ENCODE measurements around the gene TCERG1. TPM values are rescaled to one million over a fixed set of nuclear protein-coding genes. Genes with fewer than 3 reads are reported as not detected.

TCERG1 gene
- polyA plus RNA-seq, 1 of the 3 experiments (the other 2 are of a cell fraction), result 38.5 TPM

DNA sequence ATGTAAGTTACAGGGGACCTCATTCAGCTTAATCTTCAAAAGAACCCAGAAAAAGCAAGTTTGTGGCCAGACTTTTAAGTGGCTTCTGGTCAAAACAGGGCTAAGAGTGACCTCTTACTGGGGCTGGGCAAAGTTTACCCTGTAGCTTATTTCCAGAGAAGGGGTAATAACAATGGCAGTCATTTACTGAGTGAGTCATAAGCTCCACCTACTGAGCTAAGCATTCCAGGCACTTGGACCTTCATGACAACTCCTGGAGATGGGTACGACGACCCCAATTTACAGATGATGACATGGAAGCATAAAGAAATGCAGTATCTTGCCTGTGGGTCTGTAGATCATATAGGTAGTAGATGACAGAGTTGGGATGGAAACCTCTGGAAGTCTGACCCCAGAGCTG, 73.6 kb downstream of the TCERG1 start:
- H3K4me2 ChIP-seq, result no peak overlapping the region
- no peak overlapping the region for H3K9ac ChIP-seq
- H3K79me2 ChIP-seq (ENCODE audit: insufficient read depth), result no peaks in the 10 kb centered on the region
- POLR2A ChIA-PET, result no interaction called here
- H3K9me3 ChIP-seq, result no peaks in the 10 kb centered on the region
- DNase-seq, result no peak
- no peak overlapping the region for H2AFZ ChIP-seq (ENCODE audit: low read depth)
- TF ChIP-seq TEAD4 (IDR thresholded peaks at IDR 0.05; ENCODE audit: borderline replicate concordance, insufficient read depth) (no peak), GABPA (IDR thresholded peaks at IDR 0.05; ENCODE audit: low read depth) (no peak), MEF2A (IDR thresholded peaks at IDR 0.05; ENCODE audit: borderline replicate concordance, low read depth) (no peak), POLR2AphosphoS5 (IDR thresholded peaks at IDR 0.05; ENCODE audit: low read depth, low read length) (no peak), RXRA (IDR thresholded peaks at IDR 0.05; ENCODE audit: borderline replicate concordance, low read depth) (no peak), ELF1 (IDR thresholded peaks at IDR 0.05) (no peak), SMC3 (IDR thresholded peaks at IDR 0.05; ENCODE audit: low read depth, low read length) (no peak), GATA2 (CRISPR knock-in tag; IDR thresholded peaks at IDR 0.05) (no peak), TAF1 (IDR thresholded peaks at IDR 0.05; ENCODE audit: borderline replicate concordance, low read depth, low read length) (no peak), FOXM1 (IDR thresholded peaks at IDR 0.05; ENCODE audit: low read depth) (no peak), EP300 (IDR thresholded peaks at IDR 0.05; ENCODE audit: borderline replicate concordance in 1 of 2, low read depth in 1 of 2, low read length in 1 of 2) (no peak), SIN3A (IDR thresholded peaks at IDR 0.05; ENCODE audit: borderline replicate concordance, low read depth, low read length) (no peak), NFIC (IDR thresholded peaks at IDR 0.05; ENCODE audit: borderline replicate concordance) (no peak)
- TF ChIP-seq, protein P1, sequence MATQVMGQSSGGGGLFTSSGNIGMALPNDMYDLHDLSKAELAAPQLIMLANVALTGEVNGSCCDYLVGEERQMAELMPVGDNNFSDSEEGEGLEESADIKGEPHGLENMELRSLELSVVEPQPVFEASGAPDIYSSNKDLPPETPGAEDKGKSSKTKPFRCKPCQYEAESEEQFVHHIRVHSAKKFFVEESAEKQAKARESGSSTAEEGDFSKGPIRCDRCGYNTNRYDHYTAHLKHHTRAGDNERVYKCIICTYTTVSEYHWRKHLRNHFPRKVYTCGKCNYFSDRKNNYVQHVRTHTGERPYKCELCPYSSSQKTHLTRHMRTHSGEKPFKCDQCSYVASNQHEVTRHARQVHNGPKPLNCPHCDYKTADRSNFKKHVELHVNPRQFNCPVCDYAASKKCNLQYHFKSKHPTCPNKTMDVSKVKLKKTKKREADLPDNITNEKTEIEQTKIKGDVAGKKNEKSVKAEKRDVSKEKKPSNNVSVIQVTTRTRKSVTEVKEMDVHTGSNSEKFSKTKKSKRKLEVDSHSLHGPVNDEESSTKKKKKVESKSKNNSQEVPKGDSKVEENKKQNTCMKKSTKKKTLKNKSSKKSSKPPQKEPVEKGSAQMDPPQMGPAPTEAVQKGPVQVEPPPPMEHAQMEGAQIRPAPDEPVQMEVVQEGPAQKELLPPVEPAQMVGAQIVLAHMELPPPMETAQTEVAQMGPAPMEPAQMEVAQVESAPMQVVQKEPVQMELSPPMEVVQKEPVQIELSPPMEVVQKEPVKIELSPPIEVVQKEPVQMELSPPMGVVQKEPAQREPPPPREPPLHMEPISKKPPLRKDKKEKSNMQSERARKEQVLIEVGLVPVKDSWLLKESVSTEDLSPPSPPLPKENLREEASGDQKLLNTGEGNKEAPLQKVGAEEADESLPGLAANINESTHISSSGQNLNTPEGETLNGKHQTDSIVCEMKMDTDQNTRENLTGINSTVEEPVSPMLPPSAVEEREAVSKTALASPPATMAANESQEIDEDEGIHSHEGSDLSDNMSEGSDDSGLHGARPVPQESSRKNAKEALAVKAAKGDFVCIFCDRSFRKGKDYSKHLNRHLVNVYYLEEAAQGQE (IDR thresholded peaks at IDR 0.05; ENCODE audit: low read depth, low read length), result no peak
- TF ChIP-seq, protein P2, sequence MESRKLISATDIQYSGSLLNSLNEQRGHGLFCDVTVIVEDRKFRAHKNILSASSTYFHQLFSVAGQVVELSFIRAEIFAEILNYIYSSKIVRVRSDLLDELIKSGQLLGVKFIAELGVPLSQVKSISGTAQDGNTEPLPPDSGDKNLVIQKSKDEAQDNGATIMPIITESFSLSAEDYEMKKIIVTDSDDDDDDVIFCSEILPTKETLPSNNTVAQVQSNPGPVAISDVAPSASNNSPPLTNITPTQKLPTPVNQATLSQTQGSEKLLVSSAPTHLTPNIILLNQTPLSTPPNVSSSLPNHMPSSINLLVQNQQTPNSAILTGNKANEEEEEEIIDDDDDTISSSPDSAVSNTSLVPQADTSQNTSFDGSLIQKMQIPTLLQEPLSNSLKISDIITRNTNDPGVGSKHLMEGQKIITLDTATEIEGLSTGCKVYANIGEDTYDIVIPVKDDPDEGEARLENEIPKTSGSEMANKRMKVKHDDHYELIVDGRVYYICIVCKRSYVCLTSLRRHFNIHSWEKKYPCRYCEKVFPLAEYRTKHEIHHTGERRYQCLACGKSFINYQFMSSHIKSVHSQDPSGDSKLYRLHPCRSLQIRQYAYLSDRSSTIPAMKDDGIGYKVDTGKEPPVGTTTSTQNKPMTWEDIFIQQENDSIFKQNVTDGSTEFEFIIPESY (IDR thresholded peaks at IDR 0.05; ENCODE audit: borderline replicate concordance, low read depth), result no peak
- TF ChIP-seq, protein P3, sequence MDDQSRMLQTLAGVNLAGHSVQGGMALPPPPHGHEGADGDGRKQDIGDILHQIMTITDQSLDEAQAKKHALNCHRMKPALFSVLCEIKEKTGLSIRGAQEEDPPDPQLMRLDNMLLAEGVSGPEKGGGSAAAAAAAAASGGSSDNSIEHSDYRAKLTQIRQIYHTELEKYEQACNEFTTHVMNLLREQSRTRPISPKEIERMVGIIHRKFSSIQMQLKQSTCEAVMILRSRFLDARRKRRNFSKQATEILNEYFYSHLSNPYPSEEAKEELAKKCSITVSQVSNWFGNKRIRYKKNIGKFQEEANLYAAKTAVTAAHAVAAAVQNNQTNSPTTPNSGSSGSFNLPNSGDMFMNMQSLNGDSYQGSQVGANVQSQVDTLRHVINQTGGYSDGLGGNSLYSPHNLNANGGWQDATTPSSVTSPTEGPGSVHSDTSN (IDR thresholded peaks at IDR 0.05), result no peak
- no peaks in the 10 kb centered on the region for H3K4me1 ChIP-seq (ENCODE audit: control insufficient read depth in 1 of 2, insufficient read depth in 2 of 2, low read depth in 1 of 2, low read length in 1 of 2)
- H3F3A ChIP-seq (replicated peaks; ENCODE audit: insufficient read depth), result no peaks in the 10 kb centered on the region
- H3K9me2 ChIP-seq, result no peaks in the 10 kb centered on the region
- 71% methylated on average over 2 of the region's 2 CpGs for WGBS (ENCODE audit: low lambda C conversion rate)
- CTCF ChIA-PET, result interaction anchor here (0.7 to 3.3 kb wide), 6 partner anchors 12 to 445 kb away, joined by 3 to 33 read pairs (median 4); no protein-coding TSS in a partner anchor
- no peak overlapping the region for H3K4me3 ChIP-seq (ENCODE audit: low read depth in 2 of 2, low read length in 1 of 2)
- no peaks in the 10 kb centered on the region for H3K36me3 ChIP-seq (replicated peaks in 1 of 2; ENCODE audit: control insufficient read depth in 1 of 2, insufficient read depth in 2 of 2, low read length in 1 of 2)
- H4K20me1 ChIP-seq (ENCODE audit: insufficient read depth), result no peaks in the 10 kb centered on the region
- no peaks in the 10 kb centered on the region for H3K27me3 ChIP-seq (ENCODE audit: insufficient read depth)
- H3K27ac ChIP-seq (ENCODE audit: low read depth in 2 of 2, low read length in 1 of 2), result no peak overlapping the region

Measured in SK-N-SH (cell line).